SJCRH30 (cell line): ENCODE results near the gene FLAD1. TPM values are rescaled to one million over a fixed set of nuclear protein-coding genes. Genes with fewer than 3 reads are reported as not detected.

Experiments
- DNase-seq, 2 experiments: peaks; one replicate each; pipeline ENCODE4 v3.0.0-alpha.2; 2015 to 2020
- H3K27ac ChIP-seq: fragments of 250-450 bp; sonication (Bioruptor Pico); 2 replicates; pipeline ENCODE4 v1.5.1; 2020; ENCODE audit warnings: mild to moderate bottlenecking, moderate library complexity
- H3K27me3 ChIP-seq: fragments of 250-450 bp; sonication (Bioruptor Pico); 2 replicates; pipeline ENCODE4 v1.5.1; 2020; ENCODE audit warnings: mild to moderate bottlenecking, moderate library complexity
- H3K36me3 ChIP-seq: fragments of 250-450 bp; sonication (Bioruptor Pico); 2 replicates; pipeline ENCODE4 v1.5.1; 2020; ENCODE audit warnings: mild to moderate bottlenecking, moderate library complexity
- H3K4me1 ChIP-seq: fragments of 250-450 bp; sonication (Bioruptor Pico); 2 replicates; pipeline ENCODE4 v1.5.1; 2020; ENCODE audit warnings: mild to moderate bottlenecking, moderate library complexity
- H3K4me3 ChIP-seq: fragments of 250-450 bp; sonication (Bioruptor Pico); 2 replicates; pipeline ENCODE4 v1.5.1; 2020; ENCODE audit warnings: mild to moderate bottlenecking, moderate library complexity
- H3K9me3 ChIP-seq: fragments of 250-450 bp; sonication (Bioruptor Pico); replicated peaks from 2 replicates; pipeline ENCODE4 v1.5.1; 2020; ENCODE audit warnings: mild to moderate bottlenecking, moderate library complexity
- total RNA-seq: library from RNA; depleted of rRNA; stranded (reverse); fragments of >200 nt; shearing (Covaris generic); gene quantifications from 2 replicates; pipeline ENCODE4 v1.2.3, GENCODE V29; 2014

The FLAD1 gene
- total RNA-seq, 1 experiment from 2014 or later, result 25.6 TPM

DNA sequence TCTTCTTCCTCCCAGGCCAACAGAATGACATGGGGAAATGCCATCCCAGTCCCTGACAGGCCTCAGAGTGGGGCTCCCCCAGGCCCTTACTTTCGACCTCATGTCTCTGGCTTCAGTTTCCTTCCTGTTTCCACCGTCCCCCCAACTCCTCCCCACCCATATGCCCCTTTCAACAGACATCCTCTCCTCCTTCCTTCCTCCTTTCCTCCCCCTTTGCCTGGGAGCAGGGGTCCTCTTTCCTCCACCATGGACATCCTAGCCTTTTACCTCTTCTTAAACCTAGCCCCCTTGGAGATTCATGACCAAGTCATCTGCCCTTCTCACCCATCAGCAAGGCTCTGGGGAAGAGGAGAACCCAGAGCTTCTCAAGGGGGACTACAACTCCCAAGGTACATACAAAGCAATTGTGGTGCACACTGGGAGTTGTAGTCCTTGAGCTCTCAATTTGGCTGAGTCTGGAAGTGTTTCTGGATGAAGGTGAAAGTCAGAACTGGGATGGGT lies 23.5 kb downstream of the FLAD1 start:
- DNase-seq, result peak; percentile 24 to 46
- Histone ChIP-seq H3K4me3 (no peak overlapping the region), H3K4me1 (no peaks in the 10 kb centered on the region), H3K36me3 (no peaks in the 10 kb centered on the region), H3K27ac (no peak overlapping the region), H3K27me3 (no peaks in the 10 kb centered on the region), H3K9me3 (no peaks in the 10 kb centered on the region)

DNA sequence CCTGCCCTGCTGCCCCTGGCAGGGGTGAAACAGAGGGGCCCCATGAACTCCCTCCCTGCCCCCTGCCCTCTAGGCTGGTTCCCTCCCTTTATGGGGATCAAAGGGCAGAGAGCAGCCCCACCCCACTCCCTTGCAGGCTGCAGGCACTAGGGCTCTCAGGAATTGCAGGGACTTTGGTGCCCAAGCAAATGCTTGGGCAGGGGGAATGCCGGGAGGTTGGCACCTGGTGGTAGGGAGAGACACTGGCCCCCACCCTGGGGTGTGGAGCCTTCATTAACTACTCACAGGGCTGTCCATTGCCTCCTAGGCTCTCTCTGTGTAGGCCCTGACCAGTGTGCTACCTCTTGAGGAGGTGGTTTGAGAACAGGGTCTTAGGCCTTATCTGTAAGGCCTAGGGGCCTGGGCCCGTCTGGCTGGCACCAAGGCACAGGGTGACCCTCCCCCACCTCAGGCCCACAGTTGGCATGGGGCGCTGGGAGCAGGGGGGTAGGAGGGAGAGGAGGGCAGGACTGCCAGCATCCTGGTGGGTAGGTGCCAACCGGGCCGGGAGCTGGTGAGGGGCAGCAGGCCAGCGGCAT lies 24.2 kb downstream of the FLAD1 start:
- Histone ChIP-seq H3K9me3 (no peaks in the 10 kb centered on the region), H3K27me3 (no peaks in the 10 kb centered on the region), H3K27ac (no peak overlapping the region), H3K4me3 (no peak overlapping the region), H3K4me1 (no peaks in the 10 kb centered on the region), H3K36me3 (no peaks in the 10 kb centered on the region)
- no peak for DNase-seq

DNA sequence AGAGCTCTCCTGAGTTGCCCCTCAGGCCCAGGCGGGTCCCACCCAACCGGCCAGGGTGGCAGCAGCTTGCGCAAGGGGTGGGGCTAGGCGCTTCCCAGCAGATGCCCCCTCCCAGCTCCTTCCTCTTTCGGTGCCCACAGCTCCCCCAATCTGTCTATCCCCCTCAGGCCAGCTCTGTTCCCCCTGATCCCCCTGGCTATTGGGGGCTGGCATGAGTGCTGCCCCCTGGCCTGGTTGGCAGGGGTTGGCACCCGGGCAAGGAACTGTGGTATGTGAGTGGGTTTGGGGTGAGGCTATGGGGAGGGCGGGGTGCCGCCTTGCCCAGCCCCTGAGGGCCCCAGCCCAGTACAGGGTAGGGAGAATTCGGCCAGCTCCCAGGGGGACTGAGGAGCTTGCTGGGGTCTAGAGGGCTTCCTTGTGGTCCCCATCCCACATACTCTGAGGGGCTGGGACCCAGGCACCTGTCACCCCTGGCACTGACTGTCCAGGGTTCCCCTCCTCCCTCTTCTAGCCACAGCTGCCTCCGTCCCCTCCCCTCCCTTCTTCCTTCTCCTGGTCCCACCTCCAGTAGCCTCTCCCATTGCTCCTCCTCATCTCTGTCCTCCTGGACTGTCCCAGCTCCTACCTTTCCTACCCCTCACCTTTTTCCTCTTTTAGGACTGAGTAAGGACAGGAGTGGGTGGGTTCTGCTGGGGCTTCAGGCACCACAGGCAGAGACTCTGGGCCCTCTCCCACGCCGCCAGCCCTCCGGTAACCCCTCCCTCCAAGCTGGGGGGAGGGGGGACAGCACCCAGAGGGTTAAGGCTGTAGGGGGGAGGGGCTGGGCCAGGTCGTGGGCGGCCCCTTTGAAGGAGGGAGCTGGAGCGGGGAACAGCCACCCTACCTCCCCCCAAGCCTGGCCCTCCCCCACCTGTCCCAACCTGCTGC lies 25.1 kb downstream of the FLAD1 start:
- Histone ChIP-seq H3K36me3 (no peaks in the 10 kb centered on the region), H3K9me3 (no peaks in the 10 kb centered on the region), H3K4me1 (no peaks in the 10 kb centered on the region), H3K27ac (no peak overlapping the region), H3K4me3 (no peak overlapping the region), H3K27me3 (no peaks in the 10 kb centered on the region)
- no peak for DNase-seq

DNA sequence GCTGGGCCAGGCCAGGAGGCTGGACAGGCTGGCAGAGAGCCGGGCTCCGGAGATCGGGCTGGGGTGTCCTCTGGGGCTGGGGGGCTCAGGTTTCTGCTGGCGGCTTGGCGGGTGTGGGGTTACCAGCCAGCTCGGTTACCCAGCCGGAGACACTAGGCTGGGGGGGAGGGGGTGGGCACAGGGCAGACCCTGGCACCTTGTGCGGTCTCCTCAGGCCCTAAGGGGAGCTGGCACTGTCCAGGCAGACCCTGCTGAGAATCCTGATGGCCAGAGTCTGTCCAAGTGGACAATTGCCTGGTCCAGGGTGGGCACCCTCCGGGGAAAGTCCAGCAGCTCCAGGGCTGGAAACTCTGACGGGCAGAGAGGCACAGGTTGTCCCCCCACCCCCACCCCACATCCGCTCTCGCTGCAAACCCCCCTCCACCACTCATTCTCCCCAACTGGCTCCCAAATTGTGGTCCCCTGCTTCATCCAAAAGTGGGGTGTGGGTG lies 26.1 kb downstream of the FLAD1 start:
- no peak overlapping the region for H3K27ac ChIP-seq
- no peaks in the 10 kb centered on the region for H3K4me1 ChIP-seq
- no peaks in the 10 kb centered on the region for H3K27me3 ChIP-seq
- DNase-seq, result no peak
- H3K9me3 ChIP-seq, result no peaks in the 10 kb centered on the region
- H3K36me3 ChIP-seq, result no peaks in the 10 kb centered on the region
- no peak overlapping the region for H3K4me3 ChIP-seq

DNA sequence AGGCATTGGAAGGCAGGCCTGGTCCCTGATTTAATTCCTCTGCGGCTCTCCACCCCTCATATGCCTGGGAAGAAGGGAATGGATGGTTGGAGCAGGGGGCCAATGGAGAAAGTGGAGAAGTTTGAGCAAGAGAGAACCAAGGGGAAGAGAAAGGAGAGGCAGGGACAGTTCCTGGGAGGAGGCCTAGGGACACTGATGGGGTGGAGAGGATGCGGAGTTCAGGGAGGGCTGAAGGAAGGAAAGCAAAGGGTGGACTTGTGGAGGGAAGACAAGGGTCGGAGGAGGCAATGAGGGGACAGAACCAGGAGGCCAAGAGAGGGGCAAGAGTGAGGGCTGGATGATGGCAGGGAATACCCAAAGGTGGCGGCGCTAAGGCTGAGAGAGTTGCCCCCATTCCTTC lies 26.6 kb downstream of the FLAD1 start:
- H3K36me3 ChIP-seq, result no peaks in the 10 kb centered on the region

DNA sequence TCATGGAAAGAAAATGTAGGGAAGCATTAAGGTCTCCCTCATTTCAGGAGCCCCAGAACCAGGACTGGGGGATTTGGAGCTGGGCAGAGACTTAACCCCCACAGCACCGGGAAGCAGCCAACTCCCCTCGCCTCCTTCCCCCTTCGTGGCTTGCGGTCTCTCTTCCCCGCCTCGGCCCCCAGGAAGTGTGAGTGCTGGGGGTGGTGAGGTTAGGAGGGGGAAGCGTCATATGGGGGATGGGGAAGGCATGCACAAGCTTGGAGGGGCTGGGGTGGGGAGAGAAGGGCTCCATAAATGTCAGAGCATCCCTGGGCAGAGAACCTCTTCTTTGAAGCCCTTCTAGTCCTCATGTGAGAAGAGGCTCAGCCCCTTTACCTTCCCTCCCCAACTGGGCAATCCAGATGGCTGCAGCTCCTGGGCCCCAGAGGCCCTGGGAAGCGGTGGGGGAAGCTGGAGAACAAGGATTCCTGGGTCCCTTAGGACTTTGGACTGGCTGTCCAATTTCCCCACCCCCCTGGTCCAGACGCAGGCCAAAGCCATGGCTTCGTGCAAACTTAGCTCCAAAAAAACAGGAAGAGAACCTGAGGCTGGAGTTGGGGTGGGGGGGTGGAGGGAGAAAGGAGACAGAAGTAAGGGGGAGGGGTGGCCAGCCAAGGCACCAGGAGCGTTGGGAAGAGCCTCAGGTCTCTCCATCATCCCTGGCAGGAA lies 27.2 kb downstream of the FLAD1 start:
- Histone ChIP-seq H3K27ac (no peak overlapping the region), H3K4me1 (no peaks in the 10 kb centered on the region)
- DNase-seq, result no peak

More for the DNA sequence above, 26.6 kb downstream of the FLAD1 start:
- no peaks in the 10 kb centered on the region for H3K9me3 ChIP-seq
- DNase-seq, result no peak
- no peak overlapping the region for H3K4me3 ChIP-seq
- no peaks in the 10 kb centered on the region for H3K4me1 ChIP-seq
- no peak overlapping the region for H3K27ac ChIP-seq
- H3K27me3 ChIP-seq, result no peaks in the 10 kb centered on the region

DNA sequence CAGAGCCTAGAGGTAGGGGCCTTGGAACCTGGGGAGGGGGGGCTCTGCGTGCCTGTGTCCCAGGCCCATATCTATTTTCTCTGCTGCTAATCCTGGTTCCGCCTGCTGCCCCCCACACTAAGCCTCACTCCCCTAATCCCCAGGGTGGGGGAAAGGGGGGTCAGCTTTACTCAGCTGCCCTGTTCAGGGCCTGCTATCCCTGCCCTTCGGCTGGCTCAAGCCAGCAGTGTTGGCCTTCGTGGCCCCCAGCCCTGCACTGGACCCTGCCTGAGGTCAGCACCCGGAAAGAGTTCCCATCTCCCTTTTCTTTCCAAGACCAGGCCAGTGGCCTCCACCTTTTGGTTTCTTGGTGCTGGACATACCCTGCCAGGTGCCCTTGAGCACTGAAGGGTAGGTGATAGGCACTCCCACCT lies 27.9 kb downstream of the FLAD1 start:
- Histone ChIP-seq H3K9me3 (no peaks in the 10 kb centered on the region), H3K36me3 (no peaks in the 10 kb centered on the region), H3K4me1 (no peaks in the 10 kb centered on the region), H3K27me3 (no peaks in the 10 kb centered on the region), H3K27ac (no peak overlapping the region), H3K4me3 (no peak overlapping the region)
- no peak for DNase-seq

More for the DNA sequence above, 27.2 kb downstream of the FLAD1 start:
- Histone ChIP-seq H3K4me3 (no peak overlapping the region), H3K27me3 (no peaks in the 10 kb centered on the region), H3K9me3 (no peaks in the 10 kb centered on the region), H3K36me3 (no peaks in the 10 kb centered on the region)

DNA sequence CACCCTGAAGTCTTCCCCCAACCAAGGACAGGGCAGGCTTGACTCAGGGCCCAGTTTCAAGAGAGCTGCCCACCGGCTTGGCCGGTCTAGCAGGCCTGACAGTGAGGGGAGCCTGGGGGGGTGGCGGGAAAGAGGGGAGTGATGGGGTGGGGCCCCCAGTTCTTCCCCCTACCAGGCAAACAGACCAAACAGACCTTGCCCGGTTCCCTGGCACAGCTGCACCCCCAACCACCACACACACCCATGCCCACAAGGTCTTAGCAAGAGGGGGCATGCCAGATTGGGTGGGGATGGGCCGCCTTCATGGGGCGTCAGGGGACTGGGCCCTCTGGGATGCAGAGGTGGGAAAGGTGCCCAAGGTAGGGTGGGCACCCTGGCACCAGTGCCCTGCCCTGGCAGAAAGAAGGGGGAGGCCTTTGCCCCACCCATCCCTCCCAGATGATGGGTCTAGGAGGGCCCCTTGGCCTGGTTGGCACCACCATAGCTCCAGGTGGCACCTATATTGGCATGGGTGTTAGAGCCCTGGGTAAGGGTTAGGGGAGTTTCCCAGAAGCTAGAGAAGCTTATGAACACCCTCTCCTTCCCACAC lies 28.4 kb downstream of the FLAD1 start:
- no peaks in the 10 kb centered on the region for H3K36me3 ChIP-seq
- H3K27me3 ChIP-seq, result no peaks in the 10 kb centered on the region
- H3K4me1 ChIP-seq, result peaks cover 1% of the 10 kb centered on the region; the same call in 1 of the 2 replicates
- H3K4me3 ChIP-seq, result no peak overlapping the region
- DNase-seq, result no peak
- no peak overlapping the region for H3K27ac ChIP-seq
- H3K9me3 ChIP-seq, result no peaks in the 10 kb centered on the region

DNA sequence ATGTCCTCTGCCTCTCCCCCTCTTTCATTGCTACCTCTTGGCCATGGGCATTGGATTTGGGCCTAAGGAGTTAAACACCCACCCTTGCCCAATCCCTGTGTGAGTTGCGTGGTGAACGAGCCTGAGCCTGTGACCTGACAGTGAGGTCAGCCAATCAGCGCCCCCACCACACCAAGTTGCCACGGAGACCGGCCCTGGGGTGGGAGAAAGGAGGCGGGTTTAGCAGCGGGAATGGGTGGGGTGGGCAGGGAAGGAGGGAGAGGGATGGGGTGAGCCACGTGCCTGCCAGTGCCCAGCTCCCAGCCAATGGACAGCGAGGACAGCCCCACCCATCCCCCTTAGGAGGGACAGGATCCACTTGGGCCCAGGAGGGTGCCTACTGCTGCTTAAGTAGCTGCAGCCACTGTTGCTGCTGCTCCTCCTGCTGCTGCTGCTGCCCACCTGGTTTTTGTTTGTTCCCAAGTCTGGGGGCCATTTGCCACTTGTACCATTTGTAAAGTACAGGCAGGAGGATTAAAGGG lies 28.9 kb downstream of the FLAD1 start:
- Histone ChIP-seq H3K4me3 (no peak overlapping the region), H3K27me3 (no peaks in the 10 kb centered on the region), H3K36me3 (no peaks in the 10 kb centered on the region), H3K9me3 (no peaks in the 10 kb centered on the region), H3K27ac (no peak overlapping the region), H3K4me1 (peaks cover 6% of the 10 kb centered on the region)
- peak; percentile 50 to 53 for DNase-seq

DNA sequence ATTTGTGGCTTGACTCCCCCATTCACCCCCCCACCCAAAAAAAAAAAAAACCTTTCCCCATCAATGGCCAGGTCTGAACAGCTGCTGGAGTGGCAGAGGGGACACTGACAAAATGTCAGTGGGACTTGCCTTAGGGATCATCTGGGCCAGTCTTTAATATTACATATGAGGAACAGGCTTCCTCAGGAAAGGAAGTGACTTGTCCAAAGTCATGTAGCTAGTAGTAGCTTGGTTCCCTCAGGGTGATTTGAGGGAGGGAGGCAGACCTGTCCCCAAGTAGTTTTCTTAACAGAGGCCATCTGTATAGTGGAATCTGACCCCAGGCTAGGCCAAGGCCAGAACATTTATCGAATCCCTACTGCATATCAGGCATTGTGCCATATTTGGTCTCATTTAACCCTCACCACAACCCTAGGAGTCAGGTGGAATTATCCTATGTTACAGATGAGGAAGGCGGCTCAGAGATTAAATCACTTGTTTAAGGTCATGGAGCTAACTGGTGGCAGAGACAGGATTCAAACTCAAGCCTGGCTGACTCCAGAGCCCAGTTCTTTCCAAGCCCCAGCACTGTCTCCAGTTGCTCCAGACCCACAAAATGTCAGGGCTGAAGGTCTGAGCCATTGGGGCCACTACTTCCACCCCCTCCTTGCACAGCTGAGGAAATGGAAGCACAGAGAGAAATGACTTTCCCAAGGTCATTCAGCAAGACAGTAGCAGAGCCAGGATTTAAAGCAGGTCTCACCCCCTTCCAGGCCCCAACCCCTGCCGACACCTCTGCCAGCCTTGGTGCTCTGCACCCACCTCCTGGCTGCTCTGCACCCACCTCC lies 29.8 kb downstream of the FLAD1 start:
- DNase-seq, result no peak
- H3K27me3 ChIP-seq, result no peaks in the 10 kb centered on the region
- H3K4me3 ChIP-seq, result no peak overlapping the region
- peaks cover 6% of the 10 kb centered on the region for H3K4me1 ChIP-seq
- H3K27ac ChIP-seq, result no peak overlapping the region
- H3K9me3 ChIP-seq, result no peaks in the 10 kb centered on the region
- no peaks in the 10 kb centered on the region for H3K36me3 ChIP-seq

DNA sequence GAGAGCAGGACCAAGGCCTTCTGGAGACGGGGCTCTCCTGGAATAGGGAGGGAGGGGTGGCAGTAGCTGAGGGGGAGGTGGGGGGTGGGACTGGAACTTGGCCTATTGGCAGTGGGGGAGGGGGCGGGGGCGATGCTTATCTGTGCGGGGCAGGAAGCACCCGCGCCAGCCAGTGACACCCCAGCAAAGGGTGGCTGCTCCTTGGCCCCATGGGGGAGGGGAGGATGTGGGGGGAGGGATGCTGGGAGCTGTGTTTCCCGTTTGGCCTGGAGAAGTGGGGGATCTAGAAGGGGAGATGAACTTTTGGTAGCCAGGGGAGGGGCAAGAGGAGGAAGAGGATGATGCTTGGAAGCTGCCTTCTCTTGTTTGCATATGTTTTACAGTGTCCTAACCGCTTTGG lies 30.5 kb downstream of the FLAD1 start:
- Histone ChIP-seq H3K27me3 (no peaks in the 10 kb centered on the region), H3K9me3 (no peaks in the 10 kb centered on the region), H3K36me3 (no peaks in the 10 kb centered on the region), H3K4me3 (no peak overlapping the region), H3K27ac (no peak overlapping the region), H3K4me1 (peaks cover 6% of the 10 kb centered on the region)
- DNase-seq, result no peak

DNA sequence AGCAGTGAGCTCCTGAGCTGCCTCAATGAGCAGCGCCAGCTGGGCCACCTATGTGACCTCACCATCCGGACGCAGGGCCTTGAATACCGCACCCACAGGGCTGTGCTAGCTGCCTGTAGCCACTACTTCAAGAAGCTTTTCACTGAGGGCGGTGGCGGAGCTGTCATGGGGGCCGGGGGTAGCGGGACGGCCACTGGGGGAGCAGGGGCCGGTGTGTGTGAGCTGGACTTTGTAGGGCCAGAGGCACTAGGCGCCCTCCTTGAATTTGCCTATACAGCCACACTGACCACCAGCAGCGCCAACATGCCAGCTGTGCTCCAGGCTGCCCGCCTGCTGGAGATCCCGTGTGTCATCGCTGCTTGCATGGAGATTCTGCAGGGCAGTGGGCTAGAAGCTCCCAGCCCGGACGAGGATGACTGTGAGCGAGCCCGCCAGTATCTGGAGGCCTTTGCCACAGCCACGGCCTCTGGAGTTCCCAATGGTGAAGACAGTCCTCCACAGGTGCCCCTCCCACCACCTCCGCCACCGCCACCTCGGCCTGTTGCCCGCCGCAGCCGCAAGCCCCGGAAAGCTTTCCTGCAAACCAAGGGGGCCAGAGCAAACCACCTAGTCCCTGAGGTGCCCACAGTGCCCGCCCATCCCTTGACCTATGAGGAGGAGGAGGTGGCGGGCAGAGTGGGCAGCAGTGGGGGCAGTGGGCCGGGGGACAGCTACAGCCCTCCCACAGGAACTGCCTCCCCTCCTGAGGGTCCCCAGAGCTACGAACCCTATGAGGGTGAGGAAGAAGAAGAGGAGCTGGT lies 31.8 kb downstream of the FLAD1 start:
- Histone ChIP-seq H3K4me1 (peaks cover 6% of the 10 kb centered on the region), H3K9me3 (no peaks in the 10 kb centered on the region), H3K27ac (no peak overlapping the region), H3K4me3 (no peak overlapping the region), H3K27me3 (no peaks in the 10 kb centered on the region), H3K36me3 (no peaks in the 10 kb centered on the region)
- DNase-seq, result no peak

DNA sequence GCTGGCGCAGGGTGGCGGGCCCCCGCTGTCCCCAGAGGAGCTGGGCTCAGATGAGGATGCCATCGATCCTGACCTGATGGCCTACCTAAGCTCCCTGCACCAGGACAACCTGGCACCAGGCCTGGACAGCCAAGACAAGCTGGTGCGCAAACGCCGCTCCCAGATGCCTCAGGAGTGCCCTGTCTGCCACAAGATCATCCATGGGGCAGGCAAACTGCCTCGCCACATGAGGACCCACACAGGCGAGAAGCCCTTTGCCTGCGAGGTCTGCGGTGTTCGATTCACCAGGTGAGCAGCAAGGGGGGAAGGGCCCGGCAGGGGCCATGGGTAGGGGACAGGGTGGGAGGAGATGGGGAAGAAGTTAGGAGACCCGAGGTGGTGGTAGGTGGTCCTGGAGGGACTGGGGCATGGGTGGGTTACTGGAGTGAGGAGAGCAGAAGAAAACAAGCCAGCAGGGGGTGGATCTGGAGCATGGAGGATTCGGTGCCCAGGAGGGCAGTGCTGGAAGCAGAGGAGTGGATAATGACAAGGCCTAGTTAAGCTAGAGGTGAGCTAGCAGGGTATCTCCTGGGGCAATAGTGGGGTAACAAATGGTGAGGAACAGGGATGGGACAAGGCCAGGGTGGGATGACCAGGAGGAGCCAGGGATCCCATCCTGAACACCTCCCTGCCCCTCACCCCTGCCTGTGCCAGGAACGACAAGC lies 32.5 kb downstream of the FLAD1 start:
- Histone ChIP-seq H3K27me3 (no peaks in the 10 kb centered on the region), H3K4me1 (peaks cover 6% of the 10 kb centered on the region), H3K36me3 (no peaks in the 10 kb centered on the region), H3K9me3 (no peaks in the 10 kb centered on the region), H3K27ac (no peak overlapping the region), H3K4me3 (no peak overlapping the region)
- DNase-seq, result no peak
